Natural killer cell treated with Interleukin-12 subunit alpha and Interleukin-12 subunit beta and Interleukin-15 and Interleukin-18, amount 100 ng/mL, for 72 hours (primary cell): ENCODE data around the gene FOCAD. TPM values are rescaled to one million over a fixed set of nuclear protein-coding genes. Genes with fewer than 3 reads are reported as not detected.

Experiments used
- ATAC-seq, 2 donors: fragments of 150-1000 bp; cut with Tn5 transposase in 1 of 2; sonication (Bioruptor Pico), chemical (Tn5 transposase) in 1 of 2; 2 replicates each; pipeline ENCODE4 v1.10.0; 2021
- DNase-seq: peaks from one replicate; pipeline ENCODE4 v3.0.0; 2022; ENCODE audit warnings: low spot score
- H3K27ac Mint-ChIP-seq, 2 donors: 1 replicate in 1 of 2; 2 replicates in 1 of 2; pipeline ENCODE4 v1.8.0; 2022; ENCODE audit warnings: mixed read lengths in 2 of 2, mild to moderate bottlenecking in 1 of 2, moderate library complexity in 1 of 2
- H3K27me3 Mint-ChIP-seq, 2 donors: 1 replicate in 1 of 2; 2 replicates in 1 of 2; pipeline ENCODE4 v1.8.0; 2022; ENCODE audit warnings: mixed read lengths in 2 of 2
- H3K36me3 Mint-ChIP-seq: one replicate; pipeline ENCODE4 v1.8.0; 2022; ENCODE audit warnings: mixed read lengths
- H3K4me1 Mint-ChIP-seq, 2 donors: 1 replicate in 1 of 2; 2 replicates in 1 of 2; pipeline ENCODE4 v1.8.0; 2022; ENCODE audit warnings: low read depth in 2 of 2, mixed read lengths in 2 of 2, mild to moderate bottlenecking in 1 of 2
- H3K4me3 Mint-ChIP-seq: one replicate; pipeline ENCODE4 v1.8.0; 2022; ENCODE audit warnings: mixed read lengths
- H3K9me3 Mint-ChIP-seq: 2 replicates; pipeline ENCODE4 v1.8.0; 2022; ENCODE audit warnings: mixed read lengths
- total RNA-seq, 2 donors: library from RNA; stranded (reverse); gene quantifications; one replicate each; pipeline ENCODE4 v1.2.3, GENCODE V29; 2022

Gene FOCAD
- total RNA-seq, 2 donors from 2014 or later, result 26.6 to 40.7 TPM

DNA sequence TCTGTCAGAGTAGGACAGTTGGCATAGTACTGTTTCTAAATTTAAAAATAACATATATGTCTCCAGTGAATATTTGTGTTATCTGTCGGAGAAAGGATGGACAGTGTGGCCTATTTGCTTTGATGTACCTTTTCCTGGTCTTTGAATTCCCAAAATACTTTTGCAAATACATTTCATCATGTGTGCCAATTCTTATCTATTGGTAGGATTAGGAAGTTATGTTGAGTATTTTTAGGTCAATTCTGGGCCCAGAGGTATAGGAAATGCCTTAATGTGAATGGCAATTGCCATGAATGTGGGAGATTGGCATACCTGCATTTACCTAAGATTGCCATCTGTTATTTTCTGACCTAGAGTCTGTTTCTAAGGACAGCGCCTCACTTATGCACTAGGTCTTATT, 5.8 kb downstream of the FOCAD start:
- DNase-seq, result no peak
- Mint-ChIP-seq H3K27ac (no peak overlapping the region), H3K4me3 (no peak overlapping the region), H3K36me3 (no peaks in the 10 kb centered on the region), H3K27me3 (no peaks in the 10 kb centered on the region), H3K9me3 (no peaks in the 10 kb centered on the region), H3K4me1 (peaks cover 14 to 18% of the 10 kb centered on the region in 2 donors)
- no peak for ATAC-seq

GRCh38 chr9:20692554-20692953, 8.5 kb downstream of the FOCAD start:
- H3K9me3 Mint-ChIP-seq, result no peaks in the 10 kb centered on the region
- no peaks in the 10 kb centered on the region for H3K27me3 Mint-ChIP-seq
- peaks cover 12 to 14% of the 10 kb centered on the region in 2 donors for H3K4me1 Mint-ChIP-seq
- no peak overlapping the region for H3K27ac Mint-ChIP-seq
- ATAC-seq (no peak), DNase-seq (no peak)
- H3K36me3 Mint-ChIP-seq, result no peaks in the 10 kb centered on the region
- no peak overlapping the region for H3K4me3 Mint-ChIP-seq

DNA sequence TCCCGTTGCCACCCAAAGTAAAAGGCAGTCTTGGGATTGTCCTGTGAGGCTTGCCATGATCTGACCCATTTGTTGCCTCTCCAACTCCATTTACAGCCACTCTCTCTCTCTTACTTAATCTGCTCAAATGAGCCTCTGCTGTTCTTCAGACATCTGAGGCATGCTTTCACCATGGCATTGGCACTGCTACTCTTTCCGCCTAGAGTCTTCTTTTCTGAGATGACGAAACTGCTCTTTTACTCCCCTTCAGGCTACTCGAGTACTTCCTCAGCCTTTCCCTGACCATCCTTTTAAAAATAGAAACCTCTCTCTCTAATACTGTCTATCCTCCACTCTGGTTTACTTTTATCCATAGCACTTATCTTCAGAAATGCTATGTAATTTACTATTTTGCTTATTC, 9.0 kb downstream of the FOCAD start:
- Mint-ChIP-seq H3K4me3 (no peak overlapping the region), H3K27ac (no peak overlapping the region)

GRCh38 chr9:20694248-20694647, 10.2 kb downstream of the FOCAD start:
- no peak overlapping the region for H3K27ac Mint-ChIP-seq
- no peak overlapping the region for H3K4me3 Mint-ChIP-seq
- ATAC-seq, result no peak
- DNase-seq, result no peak
- H3K9me3 Mint-ChIP-seq, result no peaks in the 10 kb centered on the region
- H3K36me3 Mint-ChIP-seq, result no peaks in the 10 kb centered on the region
- H3K27me3 Mint-ChIP-seq, result no peaks in the 10 kb centered on the region
- peaks cover 14 to 17% of the 10 kb centered on the region in 2 donors for H3K4me1 Mint-ChIP-seq

More for the DNA sequence above, 9.0 kb downstream of the FOCAD start:
- Mint-ChIP-seq H3K9me3 (no peaks in the 10 kb centered on the region), H3K36me3 (no peaks in the 10 kb centered on the region), H3K27me3 (no peaks in the 10 kb centered on the region), H3K4me1 (peaks cover 12 to 14% of the 10 kb centered on the region in 2 donors)
- no peak for ATAC-seq
- DNase-seq, result no peak

DNA sequence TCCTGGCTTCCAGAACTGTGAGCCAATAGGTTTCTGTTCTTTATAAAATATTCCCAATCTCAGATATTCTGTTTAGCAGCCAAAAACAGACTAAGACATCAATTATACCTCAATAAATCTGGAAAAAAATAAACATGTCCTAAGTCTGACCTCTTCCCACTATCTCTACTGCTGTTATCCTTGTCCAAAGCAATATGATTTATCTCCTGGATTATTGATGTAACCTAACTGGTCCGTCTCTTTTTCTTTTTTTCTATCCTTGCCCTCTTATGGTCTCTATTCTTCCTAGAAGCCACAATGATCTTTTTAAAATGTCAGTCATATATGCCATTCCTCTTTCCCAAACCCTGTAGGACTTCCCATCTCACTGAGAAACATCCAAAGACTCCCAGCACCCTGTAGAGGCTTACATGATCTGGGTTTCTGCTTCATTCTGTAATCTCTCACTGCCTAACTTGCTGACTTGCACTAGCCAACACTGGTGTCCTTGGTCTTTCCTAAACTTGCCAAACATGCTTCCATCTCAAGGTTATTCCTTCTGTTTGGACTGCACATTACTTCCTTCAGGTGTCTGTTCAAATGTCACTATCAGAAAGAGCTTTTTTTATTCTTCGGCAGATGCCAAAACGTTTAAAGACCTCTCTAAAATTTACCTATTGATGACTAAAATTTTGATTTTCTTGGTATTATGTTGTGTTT, 13.1 kb downstream of the FOCAD start:
- H3K9me3 Mint-ChIP-seq, result no peaks in the 10 kb centered on the region
- peaks cover 16 to 17% of the 10 kb centered on the region in 2 donors for H3K4me1 Mint-ChIP-seq
- no peaks in the 10 kb centered on the region for H3K36me3 Mint-ChIP-seq
- H3K27ac Mint-ChIP-seq, result no peak overlapping the region
- no peaks in the 10 kb centered on the region for H3K27me3 Mint-ChIP-seq
- DNase-seq, result no peak
- no peak for ATAC-seq
- no peak overlapping the region for H3K4me3 Mint-ChIP-seq

GRCh38 chr9:20698782-20699181, 14.7 kb downstream of the FOCAD start:
- Mint-ChIP-seq H3K4me1 (peaks cover 5 to 8% of the 10 kb centered on the region in 2 donors), H3K4me3 (no peak overlapping the region), H3K9me3 (no peaks in the 10 kb centered on the region), H3K36me3 (no peaks in the 10 kb centered on the region), H3K27me3 (no peaks in the 10 kb centered on the region), H3K27ac (no peak overlapping the region)
- no peak for DNase-seq
- ATAC-seq, result no peak

DNA sequence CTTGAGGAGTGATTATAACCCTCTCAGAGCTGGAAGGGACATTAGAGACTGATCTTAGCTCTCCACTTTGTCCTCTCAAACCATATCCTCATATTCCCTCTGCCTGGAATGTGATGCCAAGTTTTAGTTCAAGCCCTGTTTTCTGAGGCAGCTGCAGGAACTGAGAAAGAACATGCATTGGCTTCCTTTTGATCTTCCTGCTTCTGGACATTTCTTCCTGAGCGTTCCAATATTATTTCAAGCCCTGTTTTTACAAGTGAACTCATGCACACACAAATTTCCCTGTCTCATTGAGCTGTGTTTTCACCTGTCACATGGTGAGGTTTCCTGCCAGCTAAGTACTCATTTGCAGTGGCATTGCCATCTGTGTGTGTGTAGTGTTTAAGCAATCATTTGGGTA, 17.0 kb downstream of the FOCAD start:
- H3K4me1 Mint-ChIP-seq, result peaks cover 5 to 8% of the 10 kb centered on the region in 2 donors
- no peaks in the 10 kb centered on the region for H3K27me3 Mint-ChIP-seq
- H3K27ac Mint-ChIP-seq, result no peak overlapping the region
- no peaks in the 10 kb centered on the region for H3K9me3 Mint-ChIP-seq
- no peaks in the 10 kb centered on the region for H3K36me3 Mint-ChIP-seq
- no peak overlapping the region for H3K4me3 Mint-ChIP-seq
- no peak for DNase-seq
- ATAC-seq, result no peak

DNA sequence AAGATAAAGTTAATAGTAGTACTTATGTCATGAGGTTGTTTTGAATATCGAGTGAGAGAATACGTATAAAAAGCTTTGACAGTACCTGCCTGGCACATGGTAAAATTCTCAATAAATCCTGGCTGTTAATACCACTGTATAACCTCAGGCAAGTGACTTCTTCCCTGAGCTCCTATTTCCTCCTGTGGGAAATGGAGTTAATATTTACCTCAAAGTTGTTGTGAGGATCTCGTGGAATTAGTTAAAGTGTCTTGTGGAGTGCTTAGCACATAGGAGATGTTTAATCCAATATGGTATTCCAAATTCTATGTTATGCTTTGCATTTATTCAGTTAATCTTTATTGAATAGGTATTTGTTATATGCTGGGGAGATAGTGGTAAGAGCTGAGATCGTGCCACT, 18.5 kb downstream of the FOCAD start:
- ATAC-seq (no peak), DNase-seq (no peak)
- H3K4me1 Mint-ChIP-seq, result peaks cover 3 to 5% of the 10 kb centered on the region in 2 donors
- H3K27ac Mint-ChIP-seq, result no peak overlapping the region
- no peaks in the 10 kb centered on the region for H3K9me3 Mint-ChIP-seq
- no peaks in the 10 kb centered on the region for H3K36me3 Mint-ChIP-seq
- no peak overlapping the region for H3K4me3 Mint-ChIP-seq
- H3K27me3 Mint-ChIP-seq, result no peaks in the 10 kb centered on the region

- Mint-ChIP-seq H3K36me3 (no peaks in the 10 kb centered on the region), H3K4me1 (peaks cover 3 to 5% of the 10 kb centered on the region in 2 donors), H3K27me3 (no peaks in the 10 kb centered on the region), H3K27ac (no peak overlapping the region), H3K4me3 (no peak overlapping the region), H3K9me3 (no peaks in the 10 kb centered on the region)
- no peak for ATAC-seq
- DNase-seq, result no peak
Measured at GRCh38 chr9:20703146-20703545, 19.1 kb downstream of the FOCAD start.

DNA sequence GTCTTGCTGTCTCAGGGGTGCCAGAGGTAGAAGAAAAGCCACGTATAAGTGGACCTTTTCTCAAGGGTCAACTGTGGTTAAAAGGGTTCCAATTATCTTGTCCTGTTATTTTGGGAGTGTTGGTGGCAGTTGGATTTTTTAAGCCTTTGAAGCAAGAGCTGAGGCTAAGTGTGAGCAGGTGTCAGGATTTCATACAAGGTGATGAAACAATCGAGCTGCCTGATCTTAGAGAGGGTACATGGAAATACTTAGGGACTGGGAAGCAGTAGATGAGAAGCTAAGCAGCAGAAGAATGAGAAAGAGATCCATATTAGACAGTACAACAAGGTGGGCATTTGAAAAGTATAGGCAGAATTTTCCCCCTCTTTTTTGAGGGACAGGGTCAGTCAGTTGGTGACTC, 23.6 kb downstream of the FOCAD start:
- Mint-ChIP-seq H3K9me3 (no peaks in the 10 kb centered on the region), H3K27me3 (no peaks in the 10 kb centered on the region), H3K27ac (no peak overlapping the region), H3K36me3 (no peaks in the 10 kb centered on the region), H3K4me3 (no peak overlapping the region), H3K4me1 (peaks cover 0 to 2% of the 10 kb centered on the region in 2 donors)
- DNase-seq (no peak), ATAC-seq (no peak)

- peaks cover 6 to 21% of the 10 kb centered on the region in 2 donors for H3K4me1 Mint-ChIP-seq
- DNase-seq (no peak), ATAC-seq (no peak)
- H3K36me3 Mint-ChIP-seq, result no peaks in the 10 kb centered on the region
- no peaks in the 10 kb centered on the region for H3K27me3 Mint-ChIP-seq
- no peaks in the 10 kb centered on the region for H3K9me3 Mint-ChIP-seq
- no peak overlapping the region for H3K4me3 Mint-ChIP-seq
- no peak overlapping the region for H3K27ac Mint-ChIP-seq
Measured at GRCh38 chr9:20713172-20713571, 29.1 kb downstream of the FOCAD start.

DNA sequence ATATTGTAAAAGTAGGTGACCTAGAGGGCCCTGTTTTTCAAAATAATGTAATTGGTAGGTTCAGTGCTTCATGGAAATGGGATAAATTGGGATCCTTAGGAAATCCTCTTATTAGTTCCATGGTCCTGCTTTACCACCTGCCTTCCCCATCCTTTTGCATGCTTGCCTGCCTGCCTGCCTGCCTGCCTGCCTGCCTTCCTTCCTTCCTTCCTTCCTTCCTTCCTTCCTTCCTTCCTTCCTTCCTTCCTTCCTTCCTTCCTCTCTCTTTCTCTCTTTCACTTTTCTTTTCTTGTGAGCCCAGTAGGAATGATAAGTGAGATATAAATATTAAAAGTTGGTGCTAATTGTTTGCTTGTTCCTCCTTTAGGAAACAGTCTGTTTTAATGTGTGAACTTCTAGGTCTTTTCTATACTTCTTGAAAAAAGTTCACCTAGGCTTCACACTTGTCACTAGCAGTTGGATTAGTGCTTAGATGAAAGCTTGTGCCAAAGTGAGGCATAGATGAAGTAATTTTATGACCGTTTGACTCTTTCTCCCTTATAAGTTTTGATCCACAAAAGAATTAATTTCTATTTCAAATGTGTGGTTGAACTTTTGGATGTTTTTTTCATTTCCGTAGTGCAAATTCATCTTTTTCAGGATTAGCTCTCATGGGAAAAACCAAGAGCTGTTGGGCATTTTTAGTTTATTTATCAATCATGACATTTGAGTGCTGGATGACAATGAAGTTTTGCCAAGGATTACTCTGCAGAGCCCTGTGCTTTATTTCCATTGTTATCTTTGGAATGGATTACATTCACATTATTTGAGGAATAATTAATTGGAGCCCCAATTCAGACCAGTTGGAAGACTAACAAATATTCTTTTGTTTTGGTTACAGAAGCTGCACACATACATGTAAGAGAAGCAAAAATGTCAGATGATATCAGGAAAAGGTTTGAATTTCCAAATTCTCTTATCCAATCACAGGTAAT, 30.7 kb downstream of the FOCAD start:
- H3K27me3 Mint-ChIP-seq, result no peaks in the 10 kb centered on the region
- H3K36me3 Mint-ChIP-seq, result no peaks in the 10 kb centered on the region
- no peaks in the 10 kb centered on the region for H3K9me3 Mint-ChIP-seq
- ATAC-seq (no peak), DNase-seq (no peak)
- H3K4me1 Mint-ChIP-seq, result peaks cover 6 to 21% of the 10 kb centered on the region in 2 donors
- H3K27ac Mint-ChIP-seq, result peak overlapping the region in 1 of 2 donors; percentile 5
- H3K4me3 Mint-ChIP-seq, result no peak overlapping the region

DNA sequence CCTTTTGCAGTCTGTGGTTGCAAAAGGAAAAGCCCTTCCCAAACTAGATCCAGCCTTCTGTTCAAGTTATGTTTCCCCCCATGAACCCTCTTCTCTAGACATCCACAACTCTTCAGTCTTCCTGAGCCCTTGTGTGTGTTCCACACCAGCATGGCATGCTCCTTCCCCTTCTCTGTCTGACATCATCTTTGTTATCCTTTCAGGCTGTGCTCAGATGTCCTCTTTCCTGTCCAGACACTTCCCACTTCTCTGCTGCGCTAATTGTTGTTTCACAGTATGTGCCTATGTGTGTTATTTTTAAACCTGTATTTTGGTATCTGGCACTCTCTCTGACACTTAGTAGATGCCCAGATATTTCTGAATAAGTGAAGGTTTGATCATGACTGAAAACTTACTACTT, 38.2 kb downstream of the FOCAD start:
- Mint-ChIP-seq H3K27me3 (no peaks in the 10 kb centered on the region), H3K9me3 (no peaks in the 10 kb centered on the region), H3K4me1 (peaks cover 9 to 17% of the 10 kb centered on the region in 2 donors), H3K36me3 (no peaks in the 10 kb centered on the region), H3K27ac (no peak overlapping the region), H3K4me3 (no peak overlapping the region)
- DNase-seq (no peak), ATAC-seq (no peak)

GRCh38 chr9:20725675-20726074, 41.6 kb downstream of the FOCAD start:
- H3K9me3 Mint-ChIP-seq, result no peaks in the 10 kb centered on the region

More at GRCh38 chr9:20725675-20726074, 41.6 kb downstream of the FOCAD start:
- peak overlapping the region; percentile 4 for H3K4me3 Mint-ChIP-seq
- ATAC-seq (no peak), DNase-seq (no peak)
- no peaks in the 10 kb centered on the region for H3K36me3 Mint-ChIP-seq
- no peaks in the 10 kb centered on the region for H3K27me3 Mint-ChIP-seq
- no peak overlapping the region for H3K27ac Mint-ChIP-seq
- H3K4me1 Mint-ChIP-seq, result peaks cover 12 to 17% of the 10 kb centered on the region in 2 donors
